OCI-LY1 (cell line): ENCODE results near the gene TXNDC2.

Source experiments
- CTCF ChIP-seq: fragments of 200-600 bp; sonication (generic), shearing (Covaris generic); IDR thresholded peaks from 2 replicates; pipeline ENCODE4 v1.5.1; 2017; ENCODE audit warnings: mild to moderate bottlenecking, antibody characterized with exemption, low read length, moderate library complexity, mixed read lengths
- EZH2 ChIP-seq: fragments of 200-600 bp; sonication (generic), shearing (Covaris generic); IDR thresholded peaks from 2 replicates; pipeline ENCODE4 v1.8.0; 2017; ENCODE audit warnings: borderline replicate concordance, mixed run types, mild to moderate bottlenecking, antibody characterized with exemption, low read length, moderate library complexity, mixed read lengths

- TF ChIP-seq CTCF (no peak), EZH2 (no peak)
These were observed 43.0 kb downstream of the TXNDC2 start for GRCh38 chr18:9928646-9929259.
